IMR-90 (cell line): ENCODE results near the gene TBPL2. TPM values are rescaled to one million over a fixed set of nuclear protein-coding genes. Genes with fewer than 3 reads are reported as not detected.

Source experiments
- ATAC-seq: fragments of 200-7000 bp; cut with Tn5 transposase; 2 replicates; pipeline ENCODE4 v1.9.1; 2020; ENCODE audit warnings: low read depth, mild to moderate bottlenecking, moderate library complexity
- BruUV-seq: library from RNA; stranded (reverse); fragments of 400-500 nt; replicated peaks from 2 replicates; lab custom pipeline; 2021; lab: Mats Ljungman, UMichigan
- CTCF ChIA-PET: fragments of 300-600 bp; formaldehyde crosslinking; extraction: SDS; loops from one replicate; lab custom pipeline; 2021; ENCODE audit warnings: antibody characterized with exemption; lab: Yijun Ruan, JAX
- POLR2A ChIA-PET: fragments of 300-600 bp; sonication (Branson Sonifier 250); formaldehyde crosslinking; loops from one replicate; lab custom pipeline; 2022; ENCODE audit warnings: antibody characterized with exemption; ENCODE audit not compliant: unreplicated experiment; lab: Charles Lee
- DNase-seq: peaks from one replicate; pipeline ENCODE4 v3.0.0; 2013
- H2AFZ ChIP-seq: replicated peaks from 2 replicates; pipeline ENCODE3; 2013; ENCODE audit warnings: low read length, mild to moderate bottlenecking; ENCODE audit not compliant: poor library complexity
- H2AK5ac ChIP-seq: 2 replicates; pipeline ENCODE4 v1.6.1; 2013; ENCODE audit warnings: low read depth, low read length, inconsistent platforms
- H2AK9ac ChIP-seq: replicated peaks from 2 replicates; pipeline ENCODE3; 2013; ENCODE audit warnings: mild to moderate bottlenecking, low read depth, low read length, moderate library complexity; ENCODE audit not compliant: poor library complexity
- H2BK120ac ChIP-seq: 2 replicates; pipeline ENCODE4 v1.6.1; 2013; ENCODE audit warnings: low read depth, low read length, inconsistent platforms
- H2BK15ac ChIP-seq: 3 replicates; pipeline ENCODE4 v1.6.1; 2013; ENCODE audit warnings: low read depth, low read length, inconsistent platforms
- H2BK20ac ChIP-seq: 2 replicates; pipeline ENCODE4 v1.6.1; 2013; ENCODE audit warnings: low read depth, mild to moderate bottlenecking, inconsistent platforms, low read length, moderate library complexity
- H2BK5ac ChIP-seq: 2 replicates; pipeline ENCODE4 v1.6.1; 2013; ENCODE audit warnings: mild to moderate bottlenecking, low read depth, low read length, inconsistent platforms; ENCODE audit not compliant: poor library complexity, severe bottlenecking
- H3K14ac ChIP-seq: replicated peaks from 2 replicates; pipeline ENCODE4 v1.6.1; 2013; ENCODE audit warnings: low read depth, low read length, inconsistent platforms
- H3K18ac ChIP-seq: 2 replicates; pipeline ENCODE4 v1.6.1; 2013; ENCODE audit warnings: low read depth, low read length, control low read depth
- H3K23ac ChIP-seq: 2 replicates; pipeline ENCODE4 v1.6.1; 2013; ENCODE audit warnings: low read depth, low read length, inconsistent platforms
- H3K27ac ChIP-seq: 2 replicates; pipeline ENCODE4 v1.5.1; 2013; ENCODE audit warnings: mild to moderate bottlenecking, control low read depth, low read length; ENCODE audit not compliant: insufficient read depth
- H3K27me3 ChIP-seq: 2 replicates; pipeline ENCODE4 v1.6.1; 2013; ENCODE audit warnings: low read length; ENCODE audit not compliant: control insufficient read depth, insufficient read depth
- H3K36me3 ChIP-seq: 2 replicates; pipeline ENCODE4 v1.6.1; 2013; ENCODE audit warnings: low read length, mixed read lengths; ENCODE audit not compliant: control insufficient read depth, insufficient read depth
- H3K4ac ChIP-seq: 2 replicates; pipeline ENCODE4 v1.6.1; 2013; ENCODE audit warnings: low read depth, low read length, inconsistent platforms
- H3K4me1 ChIP-seq: 2 replicates; pipeline ENCODE4 v1.6.1; 2013; ENCODE audit warnings: low read length, mixed read lengths; ENCODE audit not compliant: control insufficient read depth, insufficient read depth
- H3K4me2 ChIP-seq: 2 replicates; pipeline ENCODE4 v1.6.1; 2013; ENCODE audit warnings: low read depth, mild to moderate bottlenecking, control low read depth, low read length, moderate library complexity
- H3K4me3 ChIP-seq: 2 replicates; pipeline ENCODE4 v1.5.1; 2013; ENCODE audit warnings: low read depth, mild to moderate bottlenecking, control low read depth, low read length, moderate library complexity; ENCODE audit not compliant: insufficient read depth
- H3K56ac ChIP-seq: 2 replicates; pipeline ENCODE4 v1.6.1; 2013; ENCODE audit warnings: low read length, inconsistent platforms; ENCODE audit not compliant: insufficient read depth; ENCODE audit errors: extremely low read depth
- H3K79me1 ChIP-seq, 2 experiments: 2 replicates each; pipeline ENCODE4 v1.6.1; 2013; ENCODE audit warnings: low read length in 2 of 2, inconsistent platforms in 1 of 2, low read depth in 1 of 2
- H3K9ac ChIP-seq: 2 replicates; pipeline ENCODE4 v1.6.1; 2013; ENCODE audit warnings: low read depth, low read length, control low read depth
- H3K9me1 ChIP-seq: 2 replicates; pipeline ENCODE4 v1.6.1; 2013; ENCODE audit warnings: low read length, inconsistent platforms; ENCODE audit not compliant: insufficient read depth
- H3K9me3 ChIP-seq: 2 replicates; pipeline ENCODE4 v1.6.1; 2013; ENCODE audit warnings: low read length; ENCODE audit not compliant: control insufficient read depth, insufficient read depth
- H4K20me1 ChIP-seq: 2 replicates; pipeline ENCODE4 v1.6.1; 2013; ENCODE audit warnings: low read length, inconsistent platforms; ENCODE audit not compliant: insufficient read depth
- H4K5ac ChIP-seq: 2 replicates; pipeline ENCODE4 v1.6.1; 2013; ENCODE audit warnings: mild to moderate bottlenecking, low read depth, low read length, control low read depth
- H4K8ac ChIP-seq, 2 experiments: 2 replicates each; pipeline ENCODE4 v1.6.1; 2013; ENCODE audit warnings: low read depth in 2 of 2, low read length in 2 of 2, control low read depth in 1 of 2, inconsistent platforms in 1 of 2
- H4K91ac ChIP-seq: 2 replicates; pipeline ENCODE4 v1.6.1; 2013; ENCODE audit warnings: low read depth, low read length, inconsistent platforms; ENCODE audit not compliant: insufficient read depth
- BHLHE40 ChIP-seq: fragments of 150-350 bp; IDR thresholded peaks from 2 replicates; pipeline ENCODE4 v1.6.1; 2016; ENCODE audit warnings: mild to moderate bottlenecking, low read depth, low read length
- CEBPB ChIP-seq: IDR thresholded peaks from 2 replicates; pipeline ENCODE4 v1.6.1; 2012; ENCODE audit warnings: low read depth, low read length, improper control_type of control experiment
- CHD1 ChIP-seq: IDR thresholded peaks from 2 replicates; pipeline ENCODE4 v1.6.1; 2012; ENCODE audit warnings: low read depth, low read length, improper control_type of control experiment
- CTCF ChIP-seq: conservative IDR thresholded peaks from 2 replicates; pipeline ENCODE4 v1.5.1; 2012; ENCODE audit warnings: mild to moderate bottlenecking, low read depth, low read length, improper control_type of control experiment
- FOS ChIP-seq: fragments of 150-350 bp; IDR thresholded peaks from 2 replicates; pipeline ENCODE4 v1.6.1; 2016; ENCODE audit warnings: low read depth, low read length
- MAFK ChIP-seq: IDR thresholded peaks from 2 replicates; pipeline ENCODE4 v1.6.1; 2012; ENCODE audit warnings: low read depth, low read length, improper control_type of control experiment
- MAZ ChIP-seq: IDR thresholded peaks from 2 replicates; pipeline ENCODE4 v1.6.1; 2012; ENCODE audit warnings: low read depth, mild to moderate bottlenecking, low read length, improper control_type of control experiment, moderate library complexity, borderline replicate concordance
- MXI1 ChIP-seq: IDR thresholded peaks from 2 replicates; pipeline ENCODE4 v1.6.1; 2012; ENCODE audit warnings: low read depth, mild to moderate bottlenecking, low read length, moderate library complexity, borderline replicate concordance
- NFE2L2 ChIP-seq: fragments of 150-350 bp; IDR thresholded peaks from 2 replicates; pipeline ENCODE4 v1.6.1; 2016; ENCODE audit warnings: low read depth, mild to moderate bottlenecking, low read length
- POLR2A ChIP-seq: IDR thresholded peaks from 2 replicates; pipeline ENCODE4 v1.6.1; 2012; ENCODE audit warnings: mild to moderate bottlenecking, low read depth, low read length
- RAD21 ChIP-seq: IDR thresholded peaks from 2 replicates; pipeline ENCODE4 v1.6.1; 2012; ENCODE audit warnings: low read length, improper control_type of control experiment
- RCOR1 ChIP-seq: IDR thresholded peaks from 2 replicates; pipeline ENCODE4 v1.6.1; 2012; ENCODE audit warnings: mild to moderate bottlenecking, low read length, improper control_type of control experiment; ENCODE audit not compliant: insufficient replicate concordance
- RFX5 ChIP-seq: IDR thresholded peaks from 2 replicates; pipeline ENCODE4 v1.8.0; 2012; ENCODE audit warnings: low read depth, mild to moderate bottlenecking, low read length, moderate library complexity
- SMC3 ChIP-seq: fragments of 150-350 bp; IDR thresholded peaks from 2 replicates; pipeline ENCODE4 v1.6.1; 2016; ENCODE audit warnings: low read depth, mild to moderate bottlenecking, antibody characterized with exemption, low read length, moderate library complexity
- WGBS, 2 experiments: methylation state at CpG; one replicate each; pipeline versions ENCODE4 v1.1.5 to v1.1.7; 2013; ENCODE audit warnings: missing lambda C conversion rate in 2 of 2; ENCODE audit not compliant: insufficient read length in 1 of 2; ENCODE audit errors: extremely low coverage in 2 of 2; 5-methylcytosine and 5-hydroxymethylcytosine counted together
- dilution Hi-C: fragments of 300-500 bp; cut with HindIII; formaldehyde crosslinking; loops from one replicate; pipeline ENCODE4 v1.14.3; 2018; ENCODE audit warnings: low sequenced_read_pairs; ENCODE audit not compliant: unreplicated experiment
- in situ Hi-C: fragments of 300-500 bp; cut with MboI; formaldehyde crosslinking; loops from 3 replicates; pipeline ENCODE4 v1.14.3; 2019; ENCODE audit warnings: low sequenced_read_pairs, inconsistent platforms, mixed read lengths
- intact Hi-C: fragments of 100-400 bp; cut with micrococcal nuclease; formaldehyde crosslinking; loops from 2 replicates; pipeline ENCODE4 v1.10.0; 2022
- polyA plus RNA-seq, 3 experiments: library from polyadenylated mRNA; depleted of rRNA; stranded (reverse); fragments of >200 nt; gene quantifications; 2 replicates each; pipeline ENCODE4 v1.2.3, GENCODE V29; 2012; ENCODE audit warnings: low replicate concordance in 1 of 3
- total RNA-seq: library from RNA; depleted of rRNA; stranded (reverse); fragments of >200 nt; gene quantifications from 2 replicates; pipeline ENCODE4 v1.2.3, GENCODE V29; 2012
- TF ChIP-seq, protein P1 (sequence below): fragments of 150-350 bp; IDR thresholded peaks from 2 replicates; pipeline ENCODE4 v1.6.1; 2017; ENCODE audit warnings: mild to moderate bottlenecking, antibody characterized with exemption, low read length, low read depth
- TF ChIP-seq, protein P2 (sequence below): fragments of 150-350 bp; IDR thresholded peaks from 2 replicates; pipeline ENCODE4 v1.6.1; 2016; ENCODE audit warnings: low read depth, mild to moderate bottlenecking, low read length, moderate library complexity, borderline replicate concordance

TBPL2 gene
- total and polyA plus RNA-seq, 2 of the 4 experiments (the other 2 are of a cell fraction) = not detected

- no peak overlapping the region for H3K14ac ChIP-seq
- no peaks in the 10 kb centered on the region for H3K79me1 ChIP-seq
- dilution Hi-C loops = no loop called here
- peaks cover 9% of the 10 kb centered on the region for H3K27me3 ChIP-seq
- 80% methylated on average over 1 of the region's 7 CpGs; no CpG with 5 or more reads in 1 of the 2 experiments for WGBS, 2 experiments
- DNase-seq (no peak), ATAC-seq (no peak)
- H3K4me3 ChIP-seq = no peak overlapping the region
- ChIA-PET POLR2A (no interaction called here), CTCF (interaction anchor here (0.6 kb wide), 1 partner anchor 320 kb away, joined by 3 read pairs; no protein-coding TSS in a partner anchor)
- H3K18ac ChIP-seq = no peak overlapping the region
- no peaks in the 10 kb centered on the region for H3K36me3 ChIP-seq
- no peak overlapping the region for H2BK20ac ChIP-seq
- H3K56ac ChIP-seq = no peak overlapping the region
- no peak overlapping the region for H3K27ac ChIP-seq
- H3K9ac ChIP-seq = no peak overlapping the region
- H4K91ac ChIP-seq = no peak overlapping the region
- no peak overlapping the region for H4K5ac ChIP-seq
- H2AK5ac ChIP-seq = no peak overlapping the region
- H2AFZ ChIP-seq = no peak overlapping the region
- H4K8ac ChIP-seq = no peak overlapping the region
- in situ Hi-C loops = loop anchor here (25.0 kb wide), 1 partner anchor 910 kb away; no protein-coding TSS in a partner anchor
- intact Hi-C loops = no loop called here
- no peak overlapping the region for H3K4me2 ChIP-seq
- no peaks in the 10 kb centered on the region for H3K4me1 ChIP-seq
- H3K23ac ChIP-seq = no peak overlapping the region
- TF ChIP-seq MAFK = no peak
- no peak for TF ChIP-seq BHLHE40
- no peak for TF ChIP-seq RCOR1
- no peak for TF ChIP-seq CHD1
- TF ChIP-seq RAD21 = no peak
- no peak for TF ChIP-seq CEBPB
- no peak for TF ChIP-seq RFX5
- TF ChIP-seq MXI1 = no peak
- TF ChIP-seq POLR2A = no peak
- TF ChIP-seq, protein P1, sequence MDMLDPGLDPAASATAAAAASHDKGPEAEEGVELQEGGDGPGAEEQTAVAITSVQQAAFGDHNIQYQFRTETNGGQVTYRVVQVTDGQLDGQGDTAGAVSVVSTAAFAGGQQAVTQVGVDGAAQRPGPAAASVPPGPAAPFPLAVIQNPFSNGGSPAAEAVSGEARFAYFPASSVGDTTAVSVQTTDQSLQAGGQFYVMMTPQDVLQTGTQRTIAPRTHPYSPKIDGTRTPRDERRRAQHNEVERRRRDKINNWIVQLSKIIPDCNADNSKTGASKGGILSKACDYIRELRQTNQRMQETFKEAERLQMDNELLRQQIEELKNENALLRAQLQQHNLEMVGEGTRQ = no peak
- TF ChIP-seq CTCF = no peak
- no peak for TF ChIP-seq MAZ
- TF ChIP-seq FOS = no peak
- TF ChIP-seq, protein P2, sequence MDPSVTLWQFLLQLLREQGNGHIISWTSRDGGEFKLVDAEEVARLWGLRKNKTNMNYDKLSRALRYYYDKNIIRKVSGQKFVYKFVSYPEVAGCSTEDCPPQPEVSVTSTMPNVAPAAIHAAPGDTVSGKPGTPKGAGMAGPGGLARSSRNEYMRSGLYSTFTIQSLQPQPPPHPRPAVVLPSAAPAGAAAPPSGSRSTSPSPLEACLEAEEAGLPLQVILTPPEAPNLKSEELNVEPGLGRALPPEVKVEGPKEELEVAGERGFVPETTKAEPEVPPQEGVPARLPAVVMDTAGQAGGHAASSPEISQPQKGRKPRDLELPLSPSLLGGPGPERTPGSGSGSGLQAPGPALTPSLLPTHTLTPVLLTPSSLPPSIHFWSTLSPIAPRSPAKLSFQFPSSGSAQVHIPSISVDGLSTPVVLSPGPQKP = no peak
- no peak for TF ChIP-seq SMC3
- TF ChIP-seq NFE2L2 = no peak
- no peak overlapping the region for H2BK120ac ChIP-seq
- no peaks in the 10 kb centered on the region for H3K9me1 ChIP-seq
- H2AK9ac ChIP-seq = no peak overlapping the region
- BruUV-seq = no TSS peak
- no peak overlapping the region for H2BK15ac ChIP-seq
- H3K4ac ChIP-seq = no peak overlapping the region
- H2BK5ac ChIP-seq = no peak overlapping the region
- H3K9me3 ChIP-seq = no peaks in the 10 kb centered on the region
- no peaks in the 10 kb centered on the region for H4K20me1 ChIP-seq
These were observed 13.0 kb downstream of the TBPL2 start for GRCh38 chr14:55427439-55427838.
